GM12875 (cell line): ENCODE results near the gene RGS13.

ENCODE experiments used
- H3K4me3 ChIP-seq: one replicate; pipeline ENCODE4 v1.5.1; 2011; ENCODE audit warnings: low read depth, low read length, control low read depth
- TF ChIP-seq, protein P1 (sequence below): IDR thresholded peaks from 2 replicates; pipeline ENCODE4 v1.5.1; 2011; ENCODE audit warnings: low read depth, mild to moderate bottlenecking, control low read depth, inconsistent platforms, low read length, moderate library complexity, borderline replicate concordance; ENCODE audit not compliant: insufficient read depth

RGS13 gene

GRCh38 chr1:192604979-192605620 is 30.8 kb upstream of the RGS13 start:
- TF ChIP-seq, protein P1, sequence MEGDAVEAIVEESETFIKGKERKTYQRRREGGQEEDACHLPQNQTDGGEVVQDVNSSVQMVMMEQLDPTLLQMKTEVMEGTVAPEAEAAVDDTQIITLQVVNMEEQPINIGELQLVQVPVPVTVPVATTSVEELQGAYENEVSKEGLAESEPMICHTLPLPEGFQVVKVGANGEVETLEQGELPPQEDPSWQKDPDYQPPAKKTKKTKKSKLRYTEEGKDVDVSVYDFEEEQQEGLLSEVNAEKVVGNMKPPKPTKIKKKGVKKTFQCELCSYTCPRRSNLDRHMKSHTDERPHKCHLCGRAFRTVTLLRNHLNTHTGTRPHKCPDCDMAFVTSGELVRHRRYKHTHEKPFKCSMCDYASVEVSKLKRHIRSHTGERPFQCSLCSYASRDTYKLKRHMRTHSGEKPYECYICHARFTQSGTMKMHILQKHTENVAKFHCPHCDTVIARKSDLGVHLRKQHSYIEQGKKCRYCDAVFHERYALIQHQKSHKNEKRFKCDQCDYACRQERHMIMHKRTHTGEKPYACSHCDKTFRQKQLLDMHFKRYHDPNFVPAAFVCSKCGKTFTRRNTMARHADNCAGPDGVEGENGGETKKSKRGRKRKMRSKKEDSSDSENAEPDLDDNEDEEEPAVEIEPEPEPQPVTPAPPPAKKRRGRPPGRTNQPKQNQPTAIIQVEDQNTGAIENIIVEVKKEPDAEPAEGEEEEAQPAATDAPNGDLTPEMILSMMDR = no peak
- no peak overlapping the region for H3K4me3 ChIP-seq

DNA sequence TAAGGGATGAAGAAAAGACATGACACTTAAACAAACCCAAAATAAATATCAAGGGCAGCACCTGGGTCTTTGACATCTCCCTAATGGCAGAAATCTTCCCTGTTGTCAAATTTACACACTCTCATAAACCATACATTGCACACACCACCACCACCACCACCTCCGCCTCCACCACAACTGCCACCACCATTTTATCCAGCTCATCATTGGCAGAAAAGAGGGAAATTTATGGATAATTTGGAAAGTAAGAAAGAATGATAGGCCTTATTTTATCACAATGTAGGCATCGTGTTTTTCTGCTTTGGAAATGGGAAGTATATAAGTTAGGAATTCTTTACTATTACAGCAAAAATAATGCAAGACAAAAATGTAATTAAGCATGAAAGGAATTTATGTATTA is 27.3 kb upstream of the RGS13 start:
- no peak overlapping the region for H3K4me3 ChIP-seq
- TF ChIP-seq, protein P1 = no peak

- TF ChIP-seq, protein P1 = no peak
- no peak overlapping the region for H3K4me3 ChIP-seq
Measured at GRCh38 chr1:192609110-192610079, 26.6 kb upstream of the RGS13 start.

DNA sequence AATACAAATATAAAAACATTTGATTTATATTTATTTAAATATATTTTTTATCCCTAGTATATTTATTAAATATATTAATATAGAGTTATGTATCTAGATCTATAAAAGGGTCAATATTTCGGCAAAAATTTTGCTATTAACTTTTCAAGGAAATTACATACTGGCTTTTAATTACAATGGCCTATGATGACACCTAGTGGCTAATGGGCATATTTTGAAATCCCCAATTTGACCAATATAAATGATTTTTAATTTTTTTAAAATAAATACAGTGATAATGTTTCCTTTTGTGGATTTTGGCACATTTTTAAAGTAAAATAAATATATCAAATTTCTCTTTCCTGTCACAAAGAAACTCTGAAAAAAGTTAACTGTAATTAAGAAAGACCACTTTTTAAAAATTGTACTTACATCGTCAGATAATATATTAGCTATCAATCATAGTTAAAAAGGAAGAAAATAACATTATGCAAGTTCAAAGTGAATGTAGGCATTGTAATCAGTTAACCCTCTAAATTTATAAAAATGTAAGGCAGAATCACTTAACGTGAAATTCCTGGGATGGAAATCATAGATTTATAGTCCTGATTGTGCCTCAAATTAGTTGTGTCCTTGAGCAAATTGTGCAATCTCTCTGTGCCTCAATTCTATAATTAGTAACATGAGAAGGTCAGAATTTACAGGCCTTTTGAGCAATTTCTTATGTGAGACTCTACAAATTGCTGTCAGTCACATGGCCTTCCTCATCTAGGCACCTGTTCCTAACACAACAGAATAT is 25.6 kb upstream of the RGS13 start:
- no peak overlapping the region for H3K4me3 ChIP-seq
- TF ChIP-seq, protein P1 = no peak

GRCh38 chr1:192615055-192615454 is 20.9 kb upstream of the RGS13 start:
- TF ChIP-seq, protein P1 = no peak
- H3K4me3 ChIP-seq = no peak overlapping the region

DNA sequence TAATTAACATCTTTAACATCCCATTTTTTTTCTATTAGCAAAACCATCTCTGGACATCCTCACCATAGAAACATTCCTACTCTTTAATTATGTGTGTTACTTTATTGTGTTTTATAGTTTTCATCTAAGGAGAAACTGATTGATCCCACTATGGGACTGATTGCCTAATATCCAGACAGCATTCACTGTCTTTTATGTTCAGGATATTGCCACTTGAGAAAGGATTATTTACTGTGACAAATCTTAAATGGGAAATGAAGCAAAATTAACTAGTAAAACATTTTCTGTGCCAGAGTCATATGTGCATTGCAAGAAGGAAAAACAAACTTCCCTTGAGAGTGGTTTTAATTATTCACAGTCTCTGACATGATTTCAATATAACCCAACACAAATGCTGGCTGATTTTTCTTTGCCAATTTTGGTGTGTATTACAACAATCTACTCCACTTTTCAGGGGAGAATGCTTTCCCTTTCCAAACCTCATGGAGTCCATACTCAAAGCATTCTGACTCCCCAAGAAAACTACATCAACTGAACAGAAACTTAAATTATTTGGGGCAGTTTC is 15.8 kb upstream of the RGS13 start:
- H3K4me3 ChIP-seq = no peak overlapping the region
- TF ChIP-seq, protein P1 = no peak
